ENCODE measurements around the gene BSCL2. TPM values are rescaled to one million over a fixed set of nuclear protein-coding genes. Genes with fewer than 3 reads are reported as not detected.

BSCL2 gene
- total RNA-seq, 1 donor from 2014 or later, result 45.2 TPM

DNA sequence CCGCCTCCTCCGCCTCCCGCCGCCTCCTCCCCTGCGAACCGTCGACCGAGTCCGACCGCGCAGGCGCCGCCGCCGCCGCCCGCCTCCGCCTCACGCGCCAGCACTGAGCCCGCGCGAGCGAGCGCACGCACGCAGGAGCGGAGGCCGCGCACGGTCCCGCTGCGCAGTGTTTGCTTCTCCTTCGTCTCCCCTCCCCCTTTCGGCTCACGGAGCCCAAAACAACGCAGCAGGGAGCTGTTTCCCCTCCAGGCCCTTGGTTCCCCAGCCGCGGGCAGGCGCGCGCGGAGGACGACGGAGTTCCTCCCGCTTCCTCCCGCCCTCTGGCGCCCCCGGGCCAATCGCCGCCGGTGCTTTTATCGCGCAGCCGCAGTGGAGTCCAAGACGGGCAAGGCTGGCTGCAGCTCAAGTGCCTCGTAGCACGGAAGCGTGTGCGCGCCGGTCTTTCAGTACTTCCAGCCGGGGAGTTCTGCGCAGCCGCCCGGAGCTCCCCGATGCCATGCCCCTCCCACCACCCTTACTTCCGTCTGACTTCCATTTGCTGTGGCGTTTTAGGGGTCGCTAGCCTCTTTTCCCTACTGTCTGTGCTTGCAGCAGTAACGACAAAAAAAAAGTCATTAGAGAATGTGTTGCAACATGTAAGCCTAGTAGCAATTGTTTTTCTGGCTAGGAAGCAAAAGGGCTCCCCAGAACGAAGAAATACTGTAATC lies 20.1 kb upstream of the BSCL2 start, which contains the start of gene HNRNPUL2:
Gene HNRNPUL2 (minus strand): TSS at position 293 of the 707 bp plus-strand sequence. CDS start 301 bp downstream, outside the sequence.
- no peaks in the 10 kb centered on the region for H3K27me3 ChIP-seq (ENCODE audit: control insufficient read depth, insufficient read depth, low read length)
- H3K36me3 ChIP-seq (ENCODE audit: control insufficient read depth, insufficient read depth, low read length), result no peaks in the 10 kb centered on the region
- peak; percentile 95 for DNase-seq (ENCODE audit: low read depth)
- TF ChIP-seq, protein P1, sequence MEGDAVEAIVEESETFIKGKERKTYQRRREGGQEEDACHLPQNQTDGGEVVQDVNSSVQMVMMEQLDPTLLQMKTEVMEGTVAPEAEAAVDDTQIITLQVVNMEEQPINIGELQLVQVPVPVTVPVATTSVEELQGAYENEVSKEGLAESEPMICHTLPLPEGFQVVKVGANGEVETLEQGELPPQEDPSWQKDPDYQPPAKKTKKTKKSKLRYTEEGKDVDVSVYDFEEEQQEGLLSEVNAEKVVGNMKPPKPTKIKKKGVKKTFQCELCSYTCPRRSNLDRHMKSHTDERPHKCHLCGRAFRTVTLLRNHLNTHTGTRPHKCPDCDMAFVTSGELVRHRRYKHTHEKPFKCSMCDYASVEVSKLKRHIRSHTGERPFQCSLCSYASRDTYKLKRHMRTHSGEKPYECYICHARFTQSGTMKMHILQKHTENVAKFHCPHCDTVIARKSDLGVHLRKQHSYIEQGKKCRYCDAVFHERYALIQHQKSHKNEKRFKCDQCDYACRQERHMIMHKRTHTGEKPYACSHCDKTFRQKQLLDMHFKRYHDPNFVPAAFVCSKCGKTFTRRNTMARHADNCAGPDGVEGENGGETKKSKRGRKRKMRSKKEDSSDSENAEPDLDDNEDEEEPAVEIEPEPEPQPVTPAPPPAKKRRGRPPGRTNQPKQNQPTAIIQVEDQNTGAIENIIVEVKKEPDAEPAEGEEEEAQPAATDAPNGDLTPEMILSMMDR (IDR thresholded peaks at IDR 0.05; ENCODE audit: insufficient read depth, low read length, poor library complexity, severe bottlenecking), result no peak
- peak within 1 kb of the TSS; percentile 96 for H3K4me3 ChIP-seq (ENCODE audit: low read depth, low read length)

DNA sequence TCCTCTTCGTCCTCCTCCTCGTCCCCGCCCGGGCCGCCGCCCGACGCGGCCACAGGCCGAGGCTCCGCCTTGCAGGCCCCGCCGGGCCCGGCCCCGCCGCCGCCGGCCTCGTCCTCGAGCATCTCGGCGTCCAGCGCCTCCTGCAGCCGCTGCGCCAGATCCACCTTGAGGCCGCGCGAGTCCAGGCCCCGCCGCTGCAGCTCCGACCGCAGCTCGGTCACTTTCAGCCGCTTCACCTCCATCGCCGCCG lies 19.6 kb upstream of the BSCL2 start:
- Histone ChIP-seq H3K27me3 (ENCODE audit: control insufficient read depth, insufficient read depth, low read length) (no peaks in the 10 kb centered on the region), H3K4me3 (ENCODE audit: low read depth, low read length) (peak overlapping the region; percentile 96), H3K36me3 (ENCODE audit: control insufficient read depth, insufficient read depth, low read length) (peaks cover 2% of the 10 kb centered on the region)
- TF ChIP-seq, protein P1 (IDR thresholded peaks at IDR 0.05; ENCODE audit: insufficient read depth, low read length, poor library complexity, severe bottlenecking), result no peak
- no peak for DNase-seq (ENCODE audit: low read depth)

DNA sequence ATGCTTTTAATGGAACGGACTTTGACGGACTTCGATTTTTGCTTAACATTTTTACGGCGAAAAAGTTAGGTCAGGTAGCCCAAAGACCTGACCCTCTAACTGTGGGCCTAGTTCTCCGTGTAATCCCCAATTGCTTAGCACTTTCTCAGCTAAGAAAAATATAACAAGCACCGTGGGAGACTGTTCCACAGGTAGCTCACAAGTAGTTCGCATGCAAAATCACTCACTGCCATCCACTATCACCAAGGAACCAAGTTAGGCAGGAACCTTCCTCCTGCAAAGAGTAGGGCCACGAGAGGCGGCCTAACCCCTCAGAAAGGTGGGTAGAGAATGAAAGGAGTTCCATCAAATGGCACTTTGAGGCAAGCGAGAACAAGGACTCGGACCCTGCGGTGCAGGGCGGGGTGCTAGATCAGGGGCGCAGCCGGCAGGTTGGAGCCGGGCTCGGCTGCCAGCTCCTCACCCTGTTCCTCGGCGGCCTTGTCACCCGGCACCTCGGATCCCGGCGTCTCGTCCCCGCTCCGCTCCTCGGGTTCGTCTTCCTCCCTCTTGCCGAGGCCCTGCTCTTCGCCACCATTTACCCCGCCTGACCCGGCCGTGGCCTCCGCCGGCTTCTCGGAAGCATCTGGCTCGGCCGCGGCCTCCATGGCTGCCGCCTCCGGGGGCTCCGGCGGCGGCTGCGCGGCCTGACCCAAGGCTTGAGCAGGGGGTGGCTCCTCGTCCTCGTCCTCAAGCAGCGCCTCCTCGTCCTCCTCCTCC lies 19.1 kb upstream of the BSCL2 start:
- peak overlapping the region; percentile 96 for H3K4me3 ChIP-seq (ENCODE audit: low read depth, low read length)
- H3K36me3 ChIP-seq (ENCODE audit: control insufficient read depth, insufficient read depth, low read length), result peaks cover 2% of the 10 kb centered on the region
- TF ChIP-seq, protein P1 (IDR thresholded peaks at IDR 0.05; ENCODE audit: insufficient read depth, low read length, poor library complexity, severe bottlenecking), result no peak
- DNase-seq (ENCODE audit: low read depth), result no peak
- H3K27me3 ChIP-seq (ENCODE audit: control insufficient read depth, insufficient read depth, low read length), result no peaks in the 10 kb centered on the region

DNA sequence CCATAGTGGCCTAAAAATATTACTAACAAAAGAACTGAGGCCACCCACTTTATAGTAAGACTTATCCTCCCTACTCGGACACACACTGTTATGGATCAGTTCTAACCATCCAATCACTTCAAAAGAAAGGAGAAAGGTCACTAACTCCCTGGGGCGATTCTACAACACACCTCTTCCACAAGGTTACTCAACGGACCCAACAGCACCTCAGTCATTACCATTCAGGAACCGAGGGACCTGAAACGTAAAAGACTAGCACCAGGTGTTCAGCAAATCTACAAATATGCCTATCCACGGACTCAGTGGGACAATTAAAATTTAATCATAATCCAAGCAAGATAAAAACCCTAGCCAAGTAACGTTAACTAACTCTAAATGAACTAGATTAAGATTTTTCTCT lies 18.4 kb upstream of the BSCL2 start:
- no peak for DNase-seq (ENCODE audit: low read depth)
- H3K4me3 ChIP-seq (ENCODE audit: low read depth, low read length), result peak overlapping the region; percentile 96
- no peaks in the 10 kb centered on the region for H3K27me3 ChIP-seq (ENCODE audit: control insufficient read depth, insufficient read depth, low read length)
- peaks cover 2% of the 10 kb centered on the region for H3K36me3 ChIP-seq (ENCODE audit: control insufficient read depth, insufficient read depth, low read length)
- TF ChIP-seq, protein P1 (IDR thresholded peaks at IDR 0.05; ENCODE audit: insufficient read depth, low read length, poor library complexity, severe bottlenecking), result no peak

DNA sequence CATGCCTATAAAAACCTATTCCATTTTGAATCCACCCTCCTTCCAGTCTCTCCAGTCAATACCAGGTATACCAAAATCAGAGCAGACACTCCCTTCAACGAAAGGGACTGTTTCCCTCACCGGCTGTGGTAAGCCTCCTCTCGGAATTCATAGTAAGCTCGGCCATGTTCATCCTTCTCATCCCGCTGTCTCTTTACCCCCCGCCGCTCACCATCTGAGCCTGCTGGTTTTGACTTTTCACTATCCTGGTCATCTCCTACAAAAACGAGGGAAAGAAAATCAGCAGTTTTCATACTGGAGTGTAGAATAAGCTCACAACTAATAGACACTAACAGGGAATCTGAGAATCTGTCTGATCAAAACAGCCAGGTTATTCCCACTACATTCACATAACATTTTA lies 16.9 kb upstream of the BSCL2 start:
- Histone ChIP-seq H3K36me3 (ENCODE audit: control insufficient read depth, insufficient read depth, low read length) (peaks cover 2% of the 10 kb centered on the region), H3K27me3 (ENCODE audit: control insufficient read depth, insufficient read depth, low read length) (no peaks in the 10 kb centered on the region), H3K4me3 (ENCODE audit: low read depth, low read length) (peak overlapping the region; percentile 96)
- TF ChIP-seq, protein P1 (IDR thresholded peaks at IDR 0.05; ENCODE audit: insufficient read depth, low read length, poor library complexity, severe bottlenecking), result no peak
- no peak for DNase-seq (ENCODE audit: low read depth)

Data from kidney epithelial cell (primary cell).